Right renal cortex interstitium (tissue), 3 donors: ENCODE measurements around the gene SLC17A7. TPM values are rescaled to one million over a fixed set of nuclear protein-coding genes. Genes with fewer than 3 reads are reported as not detected.
"Not testable (repeated sequence)": the region's sequence is repeated elsewhere in the genome, so short reads cannot be mapped to it uniquely, and the experiment has no call there.

ENCODE experiments used
- DNase-seq, 3 donors: peaks; one replicate each; pipeline ENCODE4 v3.0.0-alpha.2; 2013; ENCODE audit warnings: low read depth in 3 of 3, low spot score in 2 of 3
- polyA plus RNA-seq, 3 donors: library from polyadenylated mRNA; unstranded; fragments of 120-200 nt; gene quantifications; one replicate each; pipeline ENCODE4 v1.2.1, GENCODE V29; 2013; ENCODE audit not compliant: insufficient read length in 3 of 3

Gene SLC17A7
- polyA plus RNA-seq, 3 donors, result 0.25 to 0.33 (median 0.31) TPM

- no peak for DNase-seq
Measured at GRCh38 chr19:49445997-49446396, 4.7 kb upstream of the SLC17A7 start.

- not testable (repeated sequence) for DNase-seq
Measured at GRCh38 chr19:49444100-49444700, 2.9 kb upstream of the SLC17A7 start.

DNA sequence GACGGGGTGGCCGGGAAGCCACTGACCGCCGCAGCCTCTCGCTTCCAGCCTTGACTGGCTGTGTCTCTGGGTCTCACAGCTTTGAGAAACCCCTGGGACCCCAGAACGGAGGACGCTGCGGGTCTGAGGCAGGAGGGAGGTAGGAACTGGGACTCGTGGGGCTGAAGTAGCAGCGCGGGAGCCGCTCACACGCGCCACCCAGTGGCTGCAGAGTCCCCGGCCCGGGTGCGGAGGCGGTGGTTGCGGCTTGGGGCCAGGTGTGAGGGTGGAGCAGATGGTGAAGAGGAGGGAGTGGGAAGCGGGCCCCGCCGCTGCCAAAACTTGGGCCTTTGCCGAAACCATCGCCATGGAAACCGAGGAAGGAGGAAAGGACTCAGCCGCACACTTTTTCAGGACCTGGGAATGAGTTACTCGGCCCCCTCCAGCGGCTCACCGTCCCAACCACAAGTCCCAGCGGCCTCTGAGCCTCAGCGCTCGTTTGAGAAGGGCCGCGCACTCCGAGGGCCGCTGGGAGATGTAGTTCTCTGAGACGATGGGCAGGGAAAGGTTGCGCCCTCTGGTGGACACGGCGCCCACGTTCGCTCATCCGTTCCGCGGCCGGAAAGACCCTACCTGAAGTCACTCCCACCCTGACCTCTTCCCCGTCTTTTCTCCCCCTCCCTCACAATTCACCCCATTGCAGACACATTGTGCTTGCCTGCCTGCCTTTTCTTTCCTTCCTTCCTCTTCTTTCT, 2.2 kb upstream of the SLC17A7 start:
- peak in 2 of 3 donors; percentile 91 to 92 for DNase-seq

DNA sequence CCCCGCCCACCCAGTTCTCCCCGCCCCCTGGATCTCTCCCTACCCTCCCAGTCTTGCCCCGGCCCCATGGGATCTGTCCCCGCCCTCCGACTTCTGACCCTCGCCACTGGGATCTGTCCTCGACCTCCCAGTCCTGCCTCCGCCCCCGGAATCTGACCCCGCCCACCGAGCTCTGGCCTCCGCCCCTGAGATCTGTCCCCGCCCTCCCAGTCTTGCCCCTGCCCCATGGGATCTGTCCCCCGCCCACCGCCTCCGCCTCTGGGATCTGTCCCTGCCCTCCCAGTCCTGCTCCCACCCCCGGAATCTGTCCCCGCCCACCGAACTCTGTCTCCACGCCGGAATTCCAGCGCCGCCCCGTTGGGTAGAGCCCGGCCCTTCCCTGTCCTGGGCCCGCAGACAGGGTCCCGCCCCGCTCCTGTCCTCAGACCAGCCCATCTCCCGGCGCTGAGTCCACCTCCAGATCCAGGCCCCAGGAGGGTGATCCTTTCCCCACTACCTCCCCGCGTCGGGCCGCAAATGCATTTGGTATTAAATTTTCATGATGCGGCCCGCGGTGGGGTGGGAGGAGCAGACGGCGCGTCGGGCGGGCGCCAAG, 1.5 kb upstream of the SLC17A7 start:
- peak in 1 of 3 donors; percentile 68 for DNase-seq

GRCh38 chr19:49442354-49442753, 1.0 kb upstream of the SLC17A7 start:
- no peak for DNase-seq

GRCh38 chr19:49441960-49442350, 628 bp upstream of the SLC17A7 start:
- DNase-seq, result no peak

DNA sequence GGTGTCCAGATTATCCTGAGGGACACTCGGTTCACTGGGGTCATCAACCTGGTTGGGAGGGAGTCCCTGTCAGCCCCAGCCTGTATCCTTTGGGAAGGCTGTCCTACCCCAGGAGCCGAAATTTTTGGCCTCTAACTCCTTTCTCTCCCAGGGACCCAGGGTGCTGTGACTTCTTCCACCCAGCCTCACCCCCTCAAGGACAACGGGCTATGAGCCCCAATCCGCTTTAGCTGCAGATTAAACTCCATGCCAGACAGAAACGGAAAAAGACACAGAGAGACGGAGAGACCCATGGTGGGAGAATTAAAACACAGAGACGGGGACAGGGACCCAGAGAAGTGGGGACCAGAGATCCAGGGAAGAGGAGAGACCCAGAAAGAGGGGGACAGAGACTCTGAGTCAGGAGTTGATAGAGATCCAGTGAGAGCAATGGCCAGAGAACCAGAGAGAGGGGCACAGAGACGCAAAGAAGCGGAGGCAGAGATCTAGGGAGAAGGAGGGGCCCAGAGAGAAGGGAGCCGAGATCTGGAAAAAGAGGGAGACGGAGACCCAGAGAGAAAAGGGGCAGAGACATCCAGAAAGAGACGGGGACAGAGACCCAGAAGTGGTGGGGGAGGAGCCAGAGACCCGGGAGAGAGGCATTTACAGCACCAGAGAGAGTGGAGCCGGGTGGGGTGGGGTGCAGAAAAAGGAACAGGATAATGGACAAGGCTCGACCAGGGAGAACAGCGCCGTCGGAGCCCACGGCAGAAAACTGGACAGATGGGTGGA, 703 bp downstream of the SLC17A7 start:
- no peak for DNase-seq

DNA sequence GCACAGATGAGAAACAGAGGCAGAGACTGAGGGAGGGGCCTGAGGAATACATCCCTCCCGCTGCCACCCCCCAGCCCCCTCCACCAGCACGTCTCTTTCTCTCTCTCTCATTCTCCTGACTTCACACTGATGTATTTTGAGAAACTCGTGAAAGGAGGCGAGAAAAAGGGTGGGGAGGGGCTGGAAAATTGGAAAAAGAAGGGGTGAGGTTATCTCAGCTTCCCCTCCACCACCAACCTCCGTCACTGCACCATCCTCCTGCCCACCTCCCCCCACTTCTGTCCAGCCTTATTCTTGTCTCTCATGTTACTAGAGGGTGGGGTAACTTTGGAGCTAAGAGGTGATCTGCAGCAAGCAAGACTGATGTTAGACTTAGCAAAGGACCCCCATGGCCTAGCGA, 1.5 kb downstream of the SLC17A7 start:
- no peak for DNase-seq

DNA sequence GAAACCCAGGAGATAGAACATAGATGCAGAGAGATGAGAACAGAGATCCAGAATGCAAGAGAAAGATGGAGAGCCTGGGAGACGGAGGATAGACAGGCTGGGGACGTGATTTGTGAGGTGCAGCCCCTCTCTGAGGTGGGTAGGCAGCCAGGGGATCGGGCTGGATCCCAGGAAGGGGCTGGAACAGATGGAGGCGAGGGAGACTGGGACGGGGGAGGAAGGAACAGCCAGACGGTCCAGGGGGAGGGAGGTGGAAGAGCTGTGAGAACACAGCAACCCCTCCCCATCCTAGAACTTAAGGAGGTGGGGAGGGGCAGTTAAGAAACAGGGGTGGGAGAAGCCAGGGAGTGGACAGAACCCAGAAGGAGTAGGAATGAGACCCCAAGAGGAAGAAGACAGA, 3.1 kb downstream of the SLC17A7 start:
- DNase-seq, result no peak

DNA sequence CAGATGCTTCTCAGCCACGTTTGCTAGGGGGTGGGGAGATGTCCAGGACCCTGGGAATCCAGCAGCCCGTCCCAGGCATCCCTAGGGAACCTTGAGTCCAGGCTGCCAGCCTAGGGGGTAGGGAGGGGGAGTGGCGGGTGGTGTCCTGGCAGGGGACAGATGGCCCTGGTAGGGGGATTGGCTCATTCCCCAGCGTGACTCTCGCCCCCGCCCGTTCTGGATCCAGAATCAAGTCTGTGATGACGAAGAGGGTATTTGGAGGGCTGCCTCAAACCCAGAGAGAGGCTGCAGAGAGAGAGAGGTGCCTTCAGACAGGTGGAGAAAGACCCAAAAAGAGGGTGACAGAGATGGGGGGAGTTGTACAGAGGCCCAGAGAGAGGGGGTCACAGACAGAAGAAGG, 4.1 kb downstream of the SLC17A7 start:
- DNase-seq, result no peak

- DNase-seq, result no peak
Measured at GRCh38 chr19:49436381-49437017, 4.8 kb downstream of the SLC17A7 start.

- DNase-seq, result no peak
Measured at GRCh38 chr19:49435670-49436069, 5.7 kb downstream of the SLC17A7 start.

- no peak for DNase-seq
Measured at GRCh38 chr19:49434907-49435583, 6.3 kb downstream of the SLC17A7 start.

DNA sequence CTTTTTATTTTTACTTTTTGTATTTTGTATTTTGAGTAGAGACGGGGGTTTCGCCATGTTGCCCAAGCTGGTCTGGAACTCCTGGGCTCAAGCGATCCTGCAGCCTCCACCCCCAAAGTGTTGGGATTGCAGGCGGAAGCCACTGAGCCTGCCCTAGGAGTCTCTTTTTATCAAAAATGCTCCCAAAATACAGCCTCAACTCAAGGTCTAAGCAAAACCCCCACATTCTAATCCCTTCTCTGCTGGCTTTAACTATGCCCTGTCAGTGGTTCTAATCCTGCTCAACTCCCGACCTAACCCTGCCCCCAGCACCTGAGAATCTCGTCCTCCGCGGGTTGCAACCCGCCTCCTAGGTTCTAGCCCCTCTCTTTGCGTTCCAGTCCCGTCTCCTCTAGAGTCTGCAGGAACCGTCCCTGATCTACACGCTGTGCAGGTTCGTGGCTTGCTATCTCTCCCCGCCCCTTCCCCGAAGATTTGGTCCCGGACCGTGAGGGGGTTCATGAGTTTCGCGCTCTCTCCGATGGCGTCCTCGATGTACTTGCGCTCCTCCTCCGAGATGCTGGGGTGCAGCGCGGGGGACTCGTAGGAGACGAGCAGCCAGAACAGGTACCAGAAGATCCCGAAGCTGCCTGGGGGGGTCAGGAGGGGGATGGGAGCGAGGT, 8.0 kb downstream of the SLC17A7 start:
- DNase-seq, result no peak

DNA sequence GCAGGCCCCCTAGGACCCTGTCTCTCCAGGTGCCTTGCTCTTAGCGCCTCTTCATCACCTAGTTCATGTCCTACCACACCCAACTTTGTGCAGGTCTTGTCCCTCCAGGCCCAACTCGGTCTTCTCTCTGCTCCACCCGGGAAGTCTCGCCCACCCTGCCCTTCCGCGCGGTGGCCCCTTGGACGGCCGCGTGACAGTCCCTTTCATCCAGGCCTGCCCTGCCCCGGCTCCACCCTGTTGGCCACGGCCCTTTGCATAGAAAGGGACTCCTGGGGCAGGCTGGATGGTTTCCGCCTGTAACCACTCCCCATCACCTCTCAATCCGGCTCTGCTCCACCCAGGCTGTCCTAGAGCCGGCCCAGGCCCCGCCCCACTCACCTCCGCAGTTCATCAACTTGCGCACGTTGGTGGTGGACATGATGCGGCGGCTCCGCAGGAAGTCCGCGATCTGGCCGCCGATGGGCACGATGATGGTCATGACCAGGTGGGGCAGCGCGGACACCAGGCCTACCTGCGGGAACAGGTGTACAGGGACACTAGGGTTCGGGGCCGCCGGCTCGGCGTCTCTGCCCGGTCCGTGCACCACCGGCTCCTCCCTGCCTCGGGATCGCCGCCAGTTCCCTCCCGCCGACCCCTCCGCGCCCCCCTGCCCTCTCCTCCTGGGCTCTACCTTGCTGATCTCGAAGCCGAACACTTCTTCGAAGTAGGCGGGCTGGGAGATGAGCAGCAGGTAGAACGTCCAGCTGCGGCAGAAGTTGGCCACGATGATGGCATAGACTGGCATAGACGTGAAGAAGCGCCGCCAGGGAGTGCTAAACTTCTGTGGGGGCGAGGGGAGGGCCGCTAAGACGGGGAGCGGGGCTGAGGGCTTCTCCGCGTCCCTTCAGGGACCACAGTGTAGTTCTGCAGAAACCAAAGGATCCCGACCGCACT, 8.9 kb downstream of the SLC17A7 start:
- DNase-seq, result no peak

DNA sequence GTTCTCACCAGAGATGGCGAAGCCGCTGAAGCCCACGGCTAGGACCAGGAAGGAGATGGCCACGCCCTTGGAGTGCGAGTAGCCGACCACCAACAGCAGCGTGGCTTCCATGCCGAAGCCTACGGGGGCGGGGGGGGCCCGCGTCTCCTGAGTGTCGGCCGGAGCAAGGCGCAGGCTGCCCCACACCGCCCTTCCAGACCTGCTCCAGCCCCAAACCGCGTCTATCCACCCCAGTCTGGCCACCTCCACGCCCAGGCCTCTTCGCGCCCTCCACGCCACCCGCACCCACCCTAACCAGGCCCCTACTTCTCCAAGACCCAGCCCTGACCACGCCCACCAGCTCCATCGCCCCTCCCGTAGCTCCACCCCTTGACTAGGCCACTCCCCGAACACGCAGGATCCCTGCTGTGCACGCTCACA, 10.0 kb downstream of the SLC17A7 start:
- DNase-seq, result no peak

DNA sequence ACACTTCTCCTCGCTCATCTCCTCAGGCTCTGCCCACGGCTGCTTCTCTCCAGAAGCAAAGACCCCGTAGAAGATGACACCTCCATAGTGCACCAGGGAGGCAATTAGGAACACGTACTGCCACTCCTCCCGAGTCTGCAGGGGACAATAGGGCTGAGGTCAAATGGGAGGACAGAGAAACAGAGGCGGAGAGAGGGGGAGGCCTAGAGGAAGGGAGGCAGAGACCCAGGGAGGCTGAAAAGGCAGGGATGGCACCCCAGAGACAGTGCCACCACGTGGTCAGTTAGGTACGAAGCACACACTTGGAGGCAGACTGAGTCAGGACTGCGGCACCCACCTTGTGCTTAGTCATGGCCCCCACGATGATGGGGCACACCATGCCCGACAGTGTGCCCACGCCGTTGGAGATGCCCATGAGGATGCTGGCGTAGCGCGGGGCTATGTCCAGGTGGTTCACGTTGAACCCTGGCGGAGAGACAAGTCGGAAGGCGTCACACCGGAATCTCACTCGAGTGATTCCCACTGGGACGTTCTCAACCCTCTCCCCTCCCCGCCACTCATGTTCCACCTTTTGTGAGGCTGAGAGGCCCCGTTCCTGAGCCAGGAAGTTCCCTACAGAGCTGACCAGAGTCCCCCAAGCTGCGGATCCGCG, 10.5 kb downstream of the SLC17A7 start:
- DNase-seq, result no peak

DNA sequence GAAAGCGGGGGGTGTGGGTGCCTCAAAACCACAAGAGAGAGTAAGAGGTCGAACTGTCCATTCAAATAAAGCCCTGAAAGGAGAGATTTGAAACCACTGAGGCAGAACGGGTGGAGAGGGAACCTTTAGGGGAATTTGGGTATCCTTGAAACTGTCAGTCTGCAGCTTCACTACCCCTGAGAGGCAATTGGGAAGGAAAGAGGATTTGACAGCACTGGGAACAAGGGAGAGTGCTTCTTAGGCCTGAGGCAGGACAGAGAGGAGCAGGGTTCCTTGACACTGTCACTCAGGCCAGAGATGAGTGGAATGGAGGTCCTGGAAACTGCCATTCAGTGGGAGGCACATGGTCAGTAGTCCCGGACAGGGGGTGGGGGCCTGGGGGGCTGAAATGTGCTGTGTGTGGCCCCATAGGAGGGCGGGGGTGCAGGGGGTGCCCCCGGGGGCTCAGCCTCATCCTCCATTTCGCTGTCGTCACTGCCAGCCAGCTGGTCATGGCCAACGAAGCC, 11.1 kb downstream of the SLC17A7 start:
- no peak for DNase-seq
